ENCODE data around the gene COL6A1. TPM values are rescaled to one million over a fixed set of nuclear protein-coding genes. Genes with fewer than 3 reads are reported as not detected.

Gene COL6A1
- polyA plus RNA-seq, 1 donor from 2014 or later: 29.4 TPM

DNA sequence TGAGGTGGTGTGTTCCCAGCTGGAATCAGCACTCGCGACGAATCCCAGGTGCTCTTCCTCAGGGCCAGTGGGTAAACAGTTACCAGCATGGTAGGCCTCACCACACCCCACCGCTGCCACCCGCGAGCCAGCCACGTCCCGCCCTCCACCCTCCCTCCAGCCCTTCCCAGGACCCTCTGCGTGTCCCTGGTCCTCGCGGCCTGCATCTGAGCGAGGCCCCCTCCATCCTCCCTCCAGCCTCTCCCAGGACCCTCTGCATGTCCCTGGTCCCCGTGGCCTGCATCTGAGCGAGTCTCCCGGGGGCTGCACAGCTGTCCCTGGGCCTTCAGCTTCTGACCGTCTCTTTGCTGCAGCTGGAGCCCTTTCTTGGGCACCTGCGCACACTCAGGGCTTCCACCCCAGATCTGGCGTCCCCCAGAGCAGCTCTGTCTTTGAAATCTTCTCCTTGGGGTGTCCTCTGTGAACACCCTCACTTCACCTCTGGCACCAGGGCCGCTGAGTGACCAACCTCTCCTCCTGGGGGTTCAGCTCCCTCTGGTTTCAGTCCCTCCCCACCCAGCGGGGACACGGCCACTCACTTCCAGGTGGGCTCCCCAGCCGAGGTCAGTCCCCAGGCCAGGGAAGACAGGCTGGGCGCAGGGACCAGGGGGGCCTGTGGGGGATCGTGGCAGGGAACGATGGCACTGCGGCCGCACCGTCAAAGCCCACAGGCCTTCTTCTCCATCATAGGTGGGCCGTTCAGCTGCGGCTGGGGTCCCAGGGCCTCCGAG, 58.5 kb downstream of the COL6A1 start:
- H3K4me2 ChIP-seq (ENCODE audit: low read length): no peak overlapping the region
- TF ChIP-seq RAD21 (conservative IDR thresholded peaks at IDR 0.05): no peak
- TF ChIP-seq POLR2AphosphoS5 (IDR thresholded peaks at IDR 0.05): no peak
- no peak for TF ChIP-seq EP300 (conservative IDR thresholded peaks at IDR 0.05; ENCODE audit: poor library complexity, severe bottlenecking)
- TF ChIP-seq MXI1 (conservative IDR thresholded peaks at IDR 0.05; ENCODE audit: poor library complexity, severe bottlenecking): no peak
- TF ChIP-seq TAF1 (IDR thresholded peaks at IDR 0.05; ENCODE audit: low read depth): no peak
- TF ChIP-seq EZH2 (IDR thresholded peaks at IDR 0.05; ENCODE audit: borderline replicate concordance, insufficient read depth, low read length, poor library complexity, severe bottlenecking): no peak
- no peak for TF ChIP-seq REST (IDR thresholded peaks at IDR 0.05; ENCODE audit: borderline replicate concordance)
- no peak for TF ChIP-seq SMC3 (conservative IDR thresholded peaks at IDR 0.05; ENCODE audit: poor library complexity)
- no peak for TF ChIP-seq CTCF (IDR thresholded peaks at IDR 0.05; ENCODE audit: poor library complexity, severe bottlenecking)
- H3K9me3 ChIP-seq (ENCODE audit: low read length): no peaks in the 10 kb centered on the region
- no peaks in the 10 kb centered on the region for H3K27me3 ChIP-seq (ENCODE audit: insufficient read depth, low read depth, low read length)
- H3K9ac ChIP-seq (ENCODE audit: low read length): no peak overlapping the region
- no peak overlapping the region for H2AFZ ChIP-seq (ENCODE audit: low read depth, low read length)
- H4K20me1 ChIP-seq (ENCODE audit: insufficient read depth): no peaks in the 10 kb centered on the region
- H3F3A ChIP-seq (ENCODE audit: insufficient read depth, low read length, poor library complexity, severe bottlenecking): no peaks in the 10 kb centered on the region
- H3K36me3 ChIP-seq (ENCODE audit: insufficient read depth, low read length): no peaks in the 10 kb centered on the region
- no peaks in the 10 kb centered on the region for H3K79me2 ChIP-seq (replicated peaks; ENCODE audit: insufficient read depth, low read length)
- H3K27ac ChIP-seq (ENCODE audit: low read length): no peak overlapping the region
- H3K4me3 ChIP-seq (ENCODE audit: low read length): no peak overlapping the region
- H3K9me2 ChIP-seq (ENCODE audit: insufficient read depth, low read length): no peaks in the 10 kb centered on the region

- H3K79me2 ChIP-seq (replicated peaks; ENCODE audit: insufficient read depth, low read length): no peaks in the 10 kb centered on the region
- no peak overlapping the region for H3K9ac ChIP-seq (ENCODE audit: low read length)
- no peak overlapping the region for H2AFZ ChIP-seq (ENCODE audit: low read depth, low read length)
- no peak for TF ChIP-seq SMC3 (conservative IDR thresholded peaks at IDR 0.05; ENCODE audit: poor library complexity)
- no peak for TF ChIP-seq RAD21 (conservative IDR thresholded peaks at IDR 0.05)
- TF ChIP-seq CTCF (IDR thresholded peaks at IDR 0.05; ENCODE audit: poor library complexity, severe bottlenecking): no peak
- no peak for TF ChIP-seq MXI1 (conservative IDR thresholded peaks at IDR 0.05; ENCODE audit: poor library complexity, severe bottlenecking)
- no peak for TF ChIP-seq EZH2 (IDR thresholded peaks at IDR 0.05; ENCODE audit: borderline replicate concordance, insufficient read depth, low read length, poor library complexity, severe bottlenecking)
- no peak for TF ChIP-seq POLR2AphosphoS5 (IDR thresholded peaks at IDR 0.05)
- TF ChIP-seq TAF1 (IDR thresholded peaks at IDR 0.05; ENCODE audit: low read depth): no peak
- TF ChIP-seq EP300 (conservative IDR thresholded peaks at IDR 0.05; ENCODE audit: poor library complexity, severe bottlenecking): no peak
- no peak for TF ChIP-seq REST (IDR thresholded peaks at IDR 0.05; ENCODE audit: borderline replicate concordance)
- H3F3A ChIP-seq (ENCODE audit: insufficient read depth, low read length, poor library complexity, severe bottlenecking): no peaks in the 10 kb centered on the region
- no peak overlapping the region for H3K4me2 ChIP-seq (ENCODE audit: low read length)
- H3K36me3 ChIP-seq (ENCODE audit: insufficient read depth, low read length): no peaks in the 10 kb centered on the region
- no peaks in the 10 kb centered on the region for H3K9me2 ChIP-seq (ENCODE audit: insufficient read depth, low read length)
- no peaks in the 10 kb centered on the region for H3K9me3 ChIP-seq (ENCODE audit: low read length)
- no peaks in the 10 kb centered on the region for H4K20me1 ChIP-seq (ENCODE audit: insufficient read depth)
- no peak overlapping the region for H3K27ac ChIP-seq (ENCODE audit: low read length)
- H3K4me3 ChIP-seq (ENCODE audit: low read length): no peak overlapping the region
- H3K27me3 ChIP-seq (ENCODE audit: insufficient read depth, low read depth, low read length): no peaks in the 10 kb centered on the region
Measured at GRCh38 chr21:46040707-46041106, 59.1 kb downstream of the COL6A1 start.

All from neural cell (in vitro differentiated cells).